ENCODE results near the gene SELENOM.

Gene SELENOM

GRCh38 chr22:31088233-31088986, 19.0 kb downstream of the SELENOM start:
- H3K23ac ChIP-seq (ENCODE audit: low read length in 2 of 2), result no peak overlapping the region
- H2BK5ac ChIP-seq (ENCODE audit: low read depth, low read length, poor library complexity, severe bottlenecking), result no peak overlapping the region
- H4K91ac ChIP-seq (ENCODE audit: low read length), result peak overlapping the region; percentile 43
- no peak overlapping the region for H2AFZ ChIP-seq (ENCODE audit: low read depth, low read length)
- H4K8ac ChIP-seq (ENCODE audit: low read length), result no peak overlapping the region
- peaks cover 48% of the 10 kb centered on the region for H3K79me1 ChIP-seq (replicated peaks; ENCODE audit: low read length, poor library complexity, severe bottlenecking)
- H3K27me3 ChIP-seq (ENCODE audit: control insufficient read depth in 1 of 2, insufficient read depth in 1 of 2, low read length in 2 of 2), result no peaks in the 10 kb centered on the region
- H2BK120ac ChIP-seq (ENCODE audit: low read depth, low read length), result no peak overlapping the region
- no peak overlapping the region for H3K9ac ChIP-seq (ENCODE audit: low read length)
- peaks cover 42% of the 10 kb centered on the region for H3K4me1 ChIP-seq (ENCODE audit: control insufficient read depth, insufficient read depth, low read depth, low read length)
- H2BK12ac ChIP-seq (ENCODE audit: low read length in 2 of 2), result no peak overlapping the region
- H3K27ac ChIP-seq (ENCODE audit: low read length, poor library complexity, severe bottlenecking), result no peak overlapping the region
- H3K18ac ChIP-seq (ENCODE audit: low read depth in 1 of 2, low read length in 2 of 2), result no peak overlapping the region
- no peak overlapping the region for H3K4me3 ChIP-seq (ENCODE audit: insufficient read depth in 1 of 2, low read depth in 1 of 2, low read length in 2 of 2)
- no peak overlapping the region for H2AK5ac ChIP-seq (ENCODE audit: low read length, severe bottlenecking)
- H3K4ac ChIP-seq (ENCODE audit: low read depth in 1 of 2, low read length in 2 of 2), result no peak overlapping the region
- peaks cover 73 to 84% of the 10 kb centered on the region in 2 experiments for H3K36me3 ChIP-seq (ENCODE audit: control insufficient read depth in 1 of 2, insufficient read depth in 2 of 2, low read depth in 1 of 2, low read length in 2 of 2)
- WGBS, result 96% methylated on average over 23 of the region's 26 CpGs
- H3K14ac ChIP-seq (ENCODE audit: low read length in 2 of 2), result no peak overlapping the region
- DNase-seq, result no peak
- H2BK15ac ChIP-seq (ENCODE audit: low read depth, poor library complexity, severe bottlenecking), result no peak overlapping the region
- no peaks in the 10 kb centered on the region for H3K9me3 ChIP-seq (ENCODE audit: control insufficient read depth, low read length)
- H3K4me2 ChIP-seq (ENCODE audit: low read length, poor library complexity, severe bottlenecking), result no peak overlapping the region

- H3K4ac ChIP-seq (ENCODE audit: low read depth in 1 of 2, low read length in 2 of 2), result no peak overlapping the region
- no peak overlapping the region for H2AK5ac ChIP-seq (ENCODE audit: low read length, severe bottlenecking)
- H3K4me1 ChIP-seq (ENCODE audit: control insufficient read depth, insufficient read depth, low read depth, low read length), result peaks cover 49% of the 10 kb centered on the region
- no peak overlapping the region for H3K23ac ChIP-seq (ENCODE audit: low read length in 2 of 2)
- no peak overlapping the region for H4K91ac ChIP-seq (ENCODE audit: low read length)
- no peak overlapping the region for H3K4me3 ChIP-seq (ENCODE audit: insufficient read depth in 1 of 2, low read depth in 1 of 2, low read length in 2 of 2)
- no peak overlapping the region for H2BK5ac ChIP-seq (ENCODE audit: low read depth, low read length, poor library complexity, severe bottlenecking)
- H2BK15ac ChIP-seq (ENCODE audit: low read depth, poor library complexity, severe bottlenecking), result no peak overlapping the region
- DNase-seq, result no peak
- peaks cover 71 to 82% of the 10 kb centered on the region in 2 experiments for H3K36me3 ChIP-seq (ENCODE audit: control insufficient read depth in 1 of 2, insufficient read depth in 2 of 2, low read depth in 1 of 2, low read length in 2 of 2)
- no peaks in the 10 kb centered on the region for H3K9me3 ChIP-seq (ENCODE audit: control insufficient read depth, low read length)
- no peak overlapping the region for H2AFZ ChIP-seq (ENCODE audit: low read depth, low read length)
- H4K8ac ChIP-seq (ENCODE audit: low read length), result no peak overlapping the region
- H2BK12ac ChIP-seq (ENCODE audit: low read length in 2 of 2), result no peak overlapping the region
- no peak overlapping the region for H2BK120ac ChIP-seq (ENCODE audit: low read depth, low read length)
- 98% methylated on average over 21 of the region's 21 CpGs for WGBS
- H3K27ac ChIP-seq (ENCODE audit: low read length, poor library complexity, severe bottlenecking), result no peak overlapping the region
- H3K27me3 ChIP-seq (ENCODE audit: control insufficient read depth in 1 of 2, insufficient read depth in 1 of 2, low read length in 2 of 2), result no peaks in the 10 kb centered on the region
- no peak overlapping the region for H3K14ac ChIP-seq (ENCODE audit: low read length in 2 of 2)
- peaks cover 43% of the 10 kb centered on the region for H3K79me1 ChIP-seq (replicated peaks; ENCODE audit: low read length, poor library complexity, severe bottlenecking)
- H3K9ac ChIP-seq (ENCODE audit: low read length), result no peak overlapping the region
- no peak overlapping the region for H3K4me2 ChIP-seq (ENCODE audit: low read length, poor library complexity, severe bottlenecking)
- no peak overlapping the region for H3K18ac ChIP-seq (ENCODE audit: low read depth in 1 of 2, low read length in 2 of 2)
These were observed 19.6 kb downstream of the SELENOM start for GRCh38 chr22:31087744-31088215.

GRCh38 chr22:31086703-31087330, 20.6 kb downstream of the SELENOM start:
- no peak for DNase-seq
- Histone ChIP-seq H3K9ac (ENCODE audit: low read length) (peak overlapping the region; percentile 95), H4K91ac (ENCODE audit: low read length) (no peak overlapping the region), H3K9me3 (ENCODE audit: control insufficient read depth, low read length) (no peaks in the 10 kb centered on the region), H3K4me3 (ENCODE audit: insufficient read depth in 1 of 2, low read depth in 1 of 2, low read length in 2 of 2) (no peak overlapping the region), H2BK120ac (ENCODE audit: low read depth, low read length) (no peak overlapping the region), H3K18ac (ENCODE audit: low read depth in 1 of 2, low read length in 2 of 2) (no peak overlapping the region), H2AFZ (ENCODE audit: low read depth, low read length) (no peak overlapping the region), H3K27me3 (ENCODE audit: control insufficient read depth in 1 of 2, insufficient read depth in 1 of 2, low read length in 2 of 2) (no peaks in the 10 kb centered on the region), H3K4me1 (ENCODE audit: control insufficient read depth, insufficient read depth, low read depth, low read length) (peaks cover 58% of the 10 kb centered on the region), H2AK5ac (ENCODE audit: low read length, severe bottlenecking) (no peak overlapping the region), H2BK5ac (ENCODE audit: low read depth, low read length, poor library complexity, severe bottlenecking) (no peak overlapping the region), H3K36me3 (ENCODE audit: control insufficient read depth in 1 of 2, insufficient read depth in 2 of 2, low read depth in 1 of 2, low read length in 2 of 2) (peaks cover 61 to 73% of the 10 kb centered on the region in 2 experiments), H2BK12ac (ENCODE audit: low read length in 2 of 2) (peak overlapping the region in 1 of 2 experiments; percentile 2), H3K79me1 (replicated peaks; ENCODE audit: low read length, poor library complexity, severe bottlenecking) (peaks cover 35% of the 10 kb centered on the region), H2BK15ac (ENCODE audit: low read depth, poor library complexity, severe bottlenecking) (no peak overlapping the region), H3K14ac (ENCODE audit: low read length in 2 of 2) (no peak overlapping the region), H3K27ac (ENCODE audit: low read length, poor library complexity, severe bottlenecking) (no peak overlapping the region), H4K8ac (ENCODE audit: low read length) (no peak overlapping the region), H3K4me2 (ENCODE audit: low read length, poor library complexity, severe bottlenecking) (no peak overlapping the region), H3K23ac (ENCODE audit: low read length in 2 of 2) (no peak overlapping the region), H3K4ac (ENCODE audit: low read depth in 1 of 2, low read length in 2 of 2) (no peak overlapping the region)
- 87% methylated on average over 7 of the region's 8 CpGs for WGBS

- H3K4me2 ChIP-seq (ENCODE audit: low read length, poor library complexity, severe bottlenecking), result no peak overlapping the region
- peak overlapping the region in 1 of 2 experiments; percentile 94 for H3K4me3 ChIP-seq (ENCODE audit: insufficient read depth in 1 of 2, low read depth in 1 of 2, low read length in 2 of 2)
- H2AFZ ChIP-seq (ENCODE audit: low read depth, low read length), result no peak overlapping the region
- 100% methylated on average over 3 of the region's 3 CpGs for WGBS
- no peak overlapping the region for H3K14ac ChIP-seq (ENCODE audit: low read length in 2 of 2)
- no peaks in the 10 kb centered on the region for H3K27me3 ChIP-seq (ENCODE audit: control insufficient read depth in 1 of 2, insufficient read depth in 1 of 2, low read length in 2 of 2)
- H3K9ac ChIP-seq (ENCODE audit: low read length), result peak overlapping the region; percentile 95
- H3K23ac ChIP-seq (ENCODE audit: low read length in 2 of 2), result no peak overlapping the region
- no peak overlapping the region for H3K18ac ChIP-seq (ENCODE audit: low read depth in 1 of 2, low read length in 2 of 2)
- H4K8ac ChIP-seq (ENCODE audit: low read length), result peak overlapping the region; percentile 59
- peaks cover 27% of the 10 kb centered on the region for H3K79me1 ChIP-seq (replicated peaks; ENCODE audit: low read length, poor library complexity, severe bottlenecking)
- no peak overlapping the region for H2BK15ac ChIP-seq (ENCODE audit: low read depth, poor library complexity, severe bottlenecking)
- peaks cover 58% of the 10 kb centered on the region for H3K4me1 ChIP-seq (ENCODE audit: control insufficient read depth, insufficient read depth, low read depth, low read length)
- H3K9me3 ChIP-seq (ENCODE audit: control insufficient read depth, low read length), result no peaks in the 10 kb centered on the region
- peak overlapping the region in 1 of 2 experiments; percentile 42 for H2BK12ac ChIP-seq (ENCODE audit: low read length in 2 of 2)
- H2AK5ac ChIP-seq (ENCODE audit: low read length, severe bottlenecking), result peak overlapping the region; percentile 71
- no peak overlapping the region for H3K27ac ChIP-seq (ENCODE audit: low read length, poor library complexity, severe bottlenecking)
- peak overlapping the region; percentile 4 for H2BK120ac ChIP-seq (ENCODE audit: low read depth, low read length)
- DNase-seq, result no peak
- peaks cover 53 to 64% of the 10 kb centered on the region in 2 experiments for H3K36me3 ChIP-seq (ENCODE audit: control insufficient read depth in 1 of 2, insufficient read depth in 2 of 2, low read depth in 1 of 2, low read length in 2 of 2)
- H4K91ac ChIP-seq (ENCODE audit: low read length), result peak overlapping the region; percentile 36
- no peak overlapping the region for H2BK5ac ChIP-seq (ENCODE audit: low read depth, low read length, poor library complexity, severe bottlenecking)
- H3K4ac ChIP-seq (ENCODE audit: low read depth in 1 of 2, low read length in 2 of 2), result peak overlapping the region; percentile 14 to 49
These were observed 21.4 kb downstream of the SELENOM start for GRCh38 chr22:31085928-31086327.

Data from mesenchymal stem cell (in vitro differentiated cells and primary cell).